Panc1 (cell line): ENCODE results near the gene WWOX. TPM values are rescaled to one million over a fixed set of nuclear protein-coding genes. Genes with fewer than 3 reads are reported as not detected.

Experiments used
- ATAC-seq: fragments of 200-7000 bp; cut with Tn5 transposase; 2 replicates; pipeline ENCODE4 v1.9.1; 2020; ENCODE audit warnings: mild to moderate bottlenecking, moderate library complexity
- BruUV-seq: library from RNA; stranded (reverse); fragments of 400-500 nt; replicated peaks from 2 replicates; lab custom pipeline; 2021; lab: Mats Ljungman, UMichigan
- CTCF ChIA-PET: fragments of 300-600 bp; sonication (Branson Sonifier 250); formaldehyde crosslinking; loops from one replicate; lab custom pipeline; 2022; ENCODE audit warnings: antibody characterized with exemption; lab: Charles Lee
- POLR2A ChIA-PET: fragments of 300-600 bp; sonication (Branson Sonifier 250); formaldehyde crosslinking; loops from one replicate; lab custom pipeline; 2022; ENCODE audit warnings: antibody characterized with exemption; lab: Charles Lee
- DNase-seq: peaks from one replicate; pipeline ENCODE4 v3.0.0-alpha.2; 2010; ENCODE audit warnings: low read depth, low spot score
- H3K27ac ChIP-seq: 2 replicates; pipeline ENCODE4 v1.5.1; 2011; ENCODE audit warnings: mild to moderate bottlenecking, low read length, inconsistent platforms
- H3K27me3 ChIP-seq: fragments of 200-500 bp; sonication (Bioruptor generic); 2 replicates; pipeline ENCODE4 v1.6.0; 2014; ENCODE audit warnings: low read length, inconsistent platforms; ENCODE audit not compliant: control insufficient read depth, insufficient read depth
- H3K36me3 ChIP-seq: fragments of 200-500 bp; sonication (Bioruptor generic); 2 replicates; pipeline ENCODE4 v1.5.1; 2014; ENCODE audit warnings: inconsistent platforms, mild to moderate bottlenecking, low read length, moderate library complexity; ENCODE audit not compliant: control insufficient read depth, insufficient read depth
- H3K4me1 ChIP-seq: 2 replicates; pipeline ENCODE4 v1.5.1; 2011; ENCODE audit warnings: inconsistent platforms, mild to moderate bottlenecking, low read length, moderate library complexity; ENCODE audit not compliant: control insufficient read depth, insufficient read depth
- H3K4me3 ChIP-seq, 2 experiments: 2 replicates each; pipeline ENCODE4 v1.5.1; 2011 to 2012; ENCODE audit warnings: low read depth in 2 of 2, low read length in 2 of 2, mild to moderate bottlenecking in 2 of 2, inconsistent platforms in 1 of 2, moderate library complexity in 1 of 2
- H3K9me3 ChIP-seq: fragments of 200-500 bp; sonication (Bioruptor generic); 2 replicates; pipeline ENCODE4 v1.5.1; 2014; ENCODE audit warnings: low read depth, mild to moderate bottlenecking, inconsistent platforms, low read length, moderate library complexity; ENCODE audit not compliant: control insufficient read depth, insufficient read depth
- POLR2AphosphoS5 ChIP-seq: IDR thresholded peaks from 2 replicates; pipeline ENCODE4 v1.6.1; 2012; ENCODE audit warnings: mild to moderate bottlenecking, low read depth, low read length, moderate library complexity
- REST ChIP-seq, 2 experiments: IDR thresholded peaks; 2 replicates each; pipeline ENCODE4 v1.6.1; 2011 to 2012; ENCODE audit warnings: low read depth in 2 of 2, control low read depth in 1 of 2, low read length in 1 of 2, mild to moderate bottlenecking in 1 of 2, moderate library complexity in 1 of 2; ENCODE audit not compliant: insufficient read depth in 1 of 2
- SIN3A ChIP-seq: IDR thresholded peaks from 2 replicates; pipeline ENCODE4 v1.6.1; 2012; ENCODE audit warnings: low read depth, mild to moderate bottlenecking, low read length, moderate library complexity, borderline replicate concordance; ENCODE audit not compliant: insufficient read depth
- TCF7L2 ChIP-seq: IDR thresholded peaks from 2 replicates; pipeline ENCODE4 v1.6.1; 2011; ENCODE audit warnings: mild to moderate bottlenecking, low read depth, low read length, inconsistent platforms
- in situ Hi-C: cut with HindIII; loops from 2 replicates; pipeline ENCODE4 v1.10.0; 2016; ENCODE audit warnings: low sequenced_read_pairs, low pct_unique_long_range_greater_than_20kb
- intact Hi-C: fragments of 100-400 bp; cut with micrococcal nuclease; formaldehyde crosslinking; loops from one replicate; pipeline ENCODE4 v1.10.0; 2022; ENCODE audit not compliant: unreplicated experiment
- total RNA-seq: library from RNA; stranded (reverse); gene quantifications from one replicate; pipeline ENCODE4 v1.2.1, GENCODE V29; 2021; ENCODE audit not compliant: unreplicated experiment
- TF ChIP-seq, protein P1 (sequence below): fragments of 450-650 bp; IDR thresholded peaks from 2 replicates; pipeline ENCODE4 v1.5.1; 2017; ENCODE audit warnings: mild to moderate bottlenecking

The WWOX gene
- total RNA-seq, 1 experiment from 2014 or later: 12.5 TPM

DNA sequence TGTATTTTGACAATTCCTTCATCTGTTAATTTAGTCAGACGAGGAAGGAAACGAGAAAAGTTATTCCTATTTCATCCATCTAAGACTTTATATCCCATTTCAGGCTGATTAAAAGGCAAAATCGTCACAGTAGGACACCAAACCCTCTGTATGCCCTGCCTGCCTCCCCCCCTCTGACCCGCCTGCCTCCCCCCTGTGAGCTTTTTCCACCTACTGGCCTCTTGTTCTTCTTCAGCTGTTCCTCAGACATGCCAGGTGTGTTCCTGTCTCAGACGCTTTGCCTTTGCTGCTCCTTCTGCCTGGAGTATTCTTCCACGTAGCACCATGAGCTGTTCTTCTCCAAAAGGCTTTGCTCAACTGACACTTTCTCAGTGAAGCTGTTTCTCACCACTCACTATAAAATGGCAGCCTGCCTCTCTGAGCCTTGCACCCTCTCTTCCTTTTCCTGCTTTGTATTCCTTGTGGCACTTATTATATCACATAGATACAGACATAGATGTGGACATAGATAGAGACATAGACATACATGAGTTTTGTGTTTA is 777.7 kb downstream of the WWOX start:
- intact Hi-C loops (no loop called here), in situ Hi-C loops (no loop called here)
- DNase-seq (no peak), ATAC-seq (no peak)
- H3K27ac ChIP-seq: no peak overlapping the region
- CTCF ChIA-PET: no interaction called here
- TF ChIP-seq, protein P1, sequence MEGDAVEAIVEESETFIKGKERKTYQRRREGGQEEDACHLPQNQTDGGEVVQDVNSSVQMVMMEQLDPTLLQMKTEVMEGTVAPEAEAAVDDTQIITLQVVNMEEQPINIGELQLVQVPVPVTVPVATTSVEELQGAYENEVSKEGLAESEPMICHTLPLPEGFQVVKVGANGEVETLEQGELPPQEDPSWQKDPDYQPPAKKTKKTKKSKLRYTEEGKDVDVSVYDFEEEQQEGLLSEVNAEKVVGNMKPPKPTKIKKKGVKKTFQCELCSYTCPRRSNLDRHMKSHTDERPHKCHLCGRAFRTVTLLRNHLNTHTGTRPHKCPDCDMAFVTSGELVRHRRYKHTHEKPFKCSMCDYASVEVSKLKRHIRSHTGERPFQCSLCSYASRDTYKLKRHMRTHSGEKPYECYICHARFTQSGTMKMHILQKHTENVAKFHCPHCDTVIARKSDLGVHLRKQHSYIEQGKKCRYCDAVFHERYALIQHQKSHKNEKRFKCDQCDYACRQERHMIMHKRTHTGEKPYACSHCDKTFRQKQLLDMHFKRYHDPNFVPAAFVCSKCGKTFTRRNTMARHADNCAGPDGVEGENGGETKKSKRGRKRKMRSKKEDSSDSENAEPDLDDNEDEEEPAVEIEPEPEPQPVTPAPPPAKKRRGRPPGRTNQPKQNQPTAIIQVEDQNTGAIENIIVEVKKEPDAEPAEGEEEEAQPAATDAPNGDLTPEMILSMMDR: no peak
- TF ChIP-seq SIN3A: no peak
- H3K9me3 ChIP-seq: no peaks in the 10 kb centered on the region
- no peaks in the 10 kb centered on the region for H3K36me3 ChIP-seq
- no peak overlapping the region for H3K4me3 ChIP-seq
- no TSS peak for BruUV-seq
- no peaks in the 10 kb centered on the region for H3K27me3 ChIP-seq
- POLR2A ChIA-PET: no interaction called here
- H3K4me1 ChIP-seq: no peaks in the 10 kb centered on the region

- DNase-seq (no peak), ATAC-seq (no peak)
- Histone ChIP-seq H3K4me3 (no peak overlapping the region), H3K4me1 (no peaks in the 10 kb centered on the region), H3K27ac (no peak overlapping the region), H3K36me3 (no peaks in the 10 kb centered on the region), H3K27me3 (no peaks in the 10 kb centered on the region), H3K9me3 (no peaks in the 10 kb centered on the region)
- BruUV-seq: no TSS peak
- POLR2A ChIA-PET: no interaction called here
- in situ Hi-C loops (no loop called here), intact Hi-C loops (no loop called here)
- CTCF ChIA-PET: no interaction called here
- TF ChIP-seq REST (IDR thresholded peaks at IDR 0.05; ENCODE audit: insufficient read depth in 1 of 2, low read depth in 2 of 2, low read length in 1 of 2) (no peak), POLR2AphosphoS5 (no peak), SIN3A (no peak), TCF7L2 (no peak)
- TF ChIP-seq, protein P1: no peak
Measured at GRCh38 chr16:78878570-78878969, 779.1 kb downstream of the WWOX start.
